Nephron progenitor cell (in vitro differentiated cells): ENCODE results near the gene BEND5.

Source experiments
- DNase-seq: peaks from one replicate; pipeline ENCODE4 v3.0.0; 2021
- H3K27ac Mint-ChIP-seq: 2 replicates; pipeline ENCODE4 v1.8.0; 2021; ENCODE audit warnings: mild to moderate bottlenecking, moderate library complexity, mixed read lengths
- H3K27me3 Mint-ChIP-seq: 2 replicates; pipeline ENCODE4 v1.8.0; 2021; ENCODE audit warnings: mild to moderate bottlenecking, low read depth, mixed read lengths; ENCODE audit not compliant: poor library complexity
- H3K36me3 Mint-ChIP-seq: 2 replicates; pipeline ENCODE4 v1.8.0; 2021; ENCODE audit warnings: low read depth, mixed read lengths
- H3K4me1 Mint-ChIP-seq: 2 replicates; pipeline ENCODE4 v1.8.0; 2021; ENCODE audit warnings: mixed read lengths
- H3K4me3 Mint-ChIP-seq: 2 replicates; pipeline ENCODE4 v1.8.0; 2021; ENCODE audit warnings: mild to moderate bottlenecking, moderate library complexity, mixed read lengths
- H3K9me3 Mint-ChIP-seq: 2 replicates; pipeline ENCODE4 v1.8.0; 2021; ENCODE audit warnings: mild to moderate bottlenecking, moderate library complexity, mixed read lengths
- TF ChIP-seq, protein P1 (sequence below): fragments of 200-600 bp; sonication (generic); IDR thresholded peaks from 2 replicates; pipeline ENCODE4 v1.5.0; 2021; ENCODE audit warnings: antibody characterized with exemption

The BEND5 gene

DNA sequence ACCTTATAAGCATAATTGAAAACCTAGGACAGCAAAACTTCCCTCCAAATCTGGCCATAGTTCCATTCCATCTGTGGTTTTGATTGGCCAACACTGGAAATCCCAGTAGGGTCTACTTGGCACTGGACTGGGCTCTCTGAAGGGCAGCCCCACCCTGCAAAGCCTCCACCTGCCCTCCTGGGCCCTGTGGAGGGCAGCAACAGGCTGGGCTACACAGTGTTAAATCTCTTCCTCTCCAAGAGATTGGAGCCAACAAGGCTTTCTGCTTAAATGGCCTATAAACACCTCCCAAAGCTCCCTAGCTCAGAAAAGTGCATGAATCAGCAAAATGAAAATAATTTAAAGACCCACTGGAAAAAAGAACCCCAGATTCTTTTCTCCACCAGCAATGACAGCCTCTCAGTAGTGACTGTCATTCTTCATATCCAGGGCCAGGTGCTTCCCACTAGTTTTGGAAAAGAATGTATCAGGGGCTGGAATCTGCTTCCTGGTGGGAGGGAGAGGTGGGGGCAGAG is 58.5 kb downstream of the BEND5 start:
- Mint-ChIP-seq H3K9me3 (no peaks in the 10 kb centered on the region), H3K27ac (no peak overlapping the region), H3K36me3 (no peaks in the 10 kb centered on the region), H3K27me3 (peaks cover 6% of the 10 kb centered on the region), H3K4me3 (no peak overlapping the region), H3K4me1 (no peaks in the 10 kb centered on the region)
- no peak for DNase-seq
- TF ChIP-seq, protein P1, sequence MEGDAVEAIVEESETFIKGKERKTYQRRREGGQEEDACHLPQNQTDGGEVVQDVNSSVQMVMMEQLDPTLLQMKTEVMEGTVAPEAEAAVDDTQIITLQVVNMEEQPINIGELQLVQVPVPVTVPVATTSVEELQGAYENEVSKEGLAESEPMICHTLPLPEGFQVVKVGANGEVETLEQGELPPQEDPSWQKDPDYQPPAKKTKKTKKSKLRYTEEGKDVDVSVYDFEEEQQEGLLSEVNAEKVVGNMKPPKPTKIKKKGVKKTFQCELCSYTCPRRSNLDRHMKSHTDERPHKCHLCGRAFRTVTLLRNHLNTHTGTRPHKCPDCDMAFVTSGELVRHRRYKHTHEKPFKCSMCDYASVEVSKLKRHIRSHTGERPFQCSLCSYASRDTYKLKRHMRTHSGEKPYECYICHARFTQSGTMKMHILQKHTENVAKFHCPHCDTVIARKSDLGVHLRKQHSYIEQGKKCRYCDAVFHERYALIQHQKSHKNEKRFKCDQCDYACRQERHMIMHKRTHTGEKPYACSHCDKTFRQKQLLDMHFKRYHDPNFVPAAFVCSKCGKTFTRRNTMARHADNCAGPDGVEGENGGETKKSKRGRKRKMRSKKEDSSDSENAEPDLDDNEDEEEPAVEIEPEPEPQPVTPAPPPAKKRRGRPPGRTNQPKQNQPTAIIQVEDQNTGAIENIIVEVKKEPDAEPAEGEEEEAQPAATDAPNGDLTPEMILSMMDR = no peak

- no peaks in the 10 kb centered on the region for H3K4me1 Mint-ChIP-seq
- no peaks in the 10 kb centered on the region for H3K36me3 Mint-ChIP-seq
- H3K4me3 Mint-ChIP-seq = no peak overlapping the region
- no peak for DNase-seq
- no peak overlapping the region for H3K27ac Mint-ChIP-seq
- no peaks in the 10 kb centered on the region for H3K9me3 Mint-ChIP-seq
- TF ChIP-seq, protein P1 = no peak
- H3K27me3 Mint-ChIP-seq = peaks cover 9% of the 10 kb centered on the region
Measured at GRCh38 chr1:48717082-48717481, 59.6 kb downstream of the BEND5 start.

DNA sequence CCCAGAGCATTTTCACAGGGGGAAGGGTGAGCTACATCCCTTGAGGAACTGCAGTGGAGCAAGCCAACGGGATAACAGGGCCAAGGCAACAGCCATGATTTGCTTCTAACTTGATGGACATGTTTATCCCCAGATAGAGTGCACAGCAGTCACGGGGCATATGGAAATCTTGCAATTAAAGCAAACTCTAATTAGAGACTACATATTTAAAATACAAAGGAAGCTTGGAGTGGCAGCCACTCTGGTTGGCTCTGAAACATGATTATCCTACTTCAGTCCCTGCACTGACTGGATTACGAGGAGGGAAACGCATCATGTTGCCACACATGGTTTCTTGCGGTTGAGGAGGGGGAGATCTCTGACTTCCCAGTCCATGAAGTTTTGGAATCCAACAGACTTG is 60.8 kb downstream of the BEND5 start:
- Mint-ChIP-seq H3K9me3 (no peaks in the 10 kb centered on the region), H3K27me3 (peaks cover 11% of the 10 kb centered on the region), H3K4me1 (no peaks in the 10 kb centered on the region), H3K27ac (no peak overlapping the region), H3K36me3 (no peaks in the 10 kb centered on the region), H3K4me3 (no peak overlapping the region)
- TF ChIP-seq, protein P1 = no peak
- DNase-seq = no peak

DNA sequence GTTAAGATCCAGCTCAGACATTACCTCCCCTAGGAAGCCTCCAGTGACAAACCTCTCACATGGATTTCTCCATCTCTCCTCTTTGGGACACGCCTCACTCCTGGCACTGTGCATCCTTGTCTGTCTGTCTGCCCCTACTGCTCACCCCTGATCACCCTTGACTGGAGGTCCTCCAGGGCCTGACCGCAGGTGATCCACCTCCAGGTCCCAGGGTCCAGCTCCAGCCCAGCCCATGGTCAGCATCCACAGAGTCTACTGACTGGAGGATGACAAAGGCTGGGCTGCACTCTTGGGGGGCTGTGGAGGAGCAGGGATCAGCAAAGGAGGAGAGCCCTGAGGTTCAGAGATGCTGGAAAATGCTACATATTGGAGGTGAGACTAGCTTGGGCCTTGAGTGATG is 65.8 kb downstream of the BEND5 start:
- H3K4me1 Mint-ChIP-seq = no peaks in the 10 kb centered on the region
- H3K9me3 Mint-ChIP-seq = no peaks in the 10 kb centered on the region
- H3K27me3 Mint-ChIP-seq = peaks cover 9% of the 10 kb centered on the region
- H3K4me3 Mint-ChIP-seq = no peak overlapping the region
- DNase-seq = no peak
- no peak overlapping the region for H3K27ac Mint-ChIP-seq
- TF ChIP-seq, protein P1 = no peak
- no peaks in the 10 kb centered on the region for H3K36me3 Mint-ChIP-seq

DNA sequence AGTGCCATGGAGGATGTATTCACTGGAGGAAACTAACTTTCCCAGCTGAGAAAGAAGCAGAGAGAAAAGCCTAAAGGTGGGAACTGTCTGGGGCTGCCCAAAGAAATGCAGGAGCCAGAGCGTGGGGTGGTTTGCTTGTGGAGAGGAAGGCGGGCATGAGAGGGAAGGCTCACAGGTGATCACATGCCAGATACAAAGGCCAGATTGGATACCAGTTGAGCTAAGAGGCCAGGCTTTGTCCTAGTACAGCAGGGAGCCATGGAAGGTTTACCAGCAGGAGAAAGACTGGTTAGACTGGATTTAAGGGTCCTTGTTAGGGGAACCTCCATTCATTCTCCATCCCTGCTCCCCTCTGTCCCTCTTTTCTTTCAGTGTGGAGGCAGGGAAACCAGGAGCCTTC is 66.4 kb downstream of the BEND5 start:
- H3K27ac Mint-ChIP-seq = no peak overlapping the region
- no peaks in the 10 kb centered on the region for H3K4me1 Mint-ChIP-seq
- peaks cover 13% of the 10 kb centered on the region for H3K27me3 Mint-ChIP-seq
- H3K9me3 Mint-ChIP-seq = no peaks in the 10 kb centered on the region
- TF ChIP-seq, protein P1 = no peak
- no peaks in the 10 kb centered on the region for H3K36me3 Mint-ChIP-seq
- no peak overlapping the region for H3K4me3 Mint-ChIP-seq
- DNase-seq = no peak

GRCh38 chr1:48704736-48705135 is 72.0 kb downstream of the BEND5 start:
- Mint-ChIP-seq H3K27me3 (peaks cover 25% of the 10 kb centered on the region), H3K4me3 (no peak overlapping the region), H3K9me3 (no peaks in the 10 kb centered on the region), H3K4me1 (no peaks in the 10 kb centered on the region), H3K36me3 (no peaks in the 10 kb centered on the region), H3K27ac (no peak overlapping the region)
- no peak for DNase-seq
- TF ChIP-seq, protein P1 = no peak
